Ishikawa (cell line): ENCODE data around the gene PPP2R2C.
A peak's percentile ranks its signal among the peaks of the same experiment; 100 is the strongest.

Source experiments
- CEBPB ChIP-seq: IDR thresholded peaks from 2 replicates; pipeline ENCODE4 v1.6.1; 2012
- CREB1 ChIP-seq: IDR thresholded peaks from 2 replicates; pipeline ENCODE4 v1.6.1; 2012; ENCODE audit warnings: low read depth
- EGR1 ChIP-seq: IDR thresholded peaks from 2 replicates; pipeline ENCODE4 v1.6.1; 2012
- EP300 ChIP-seq: IDR thresholded peaks from 2 replicates; pipeline ENCODE4 v1.6.1; 2012; ENCODE audit warnings: borderline replicate concordance
- FOXM1 ChIP-seq: IDR thresholded peaks from 2 replicates; pipeline ENCODE4 v1.6.1; 2012; ENCODE audit warnings: low read depth, borderline replicate concordance
- MAX ChIP-seq: IDR thresholded peaks from 2 replicates; pipeline ENCODE4 v1.6.1; 2012
- NFIC ChIP-seq: IDR thresholded peaks from 2 replicates; pipeline ENCODE4 v1.6.1; 2012
- RAD21 ChIP-seq: IDR thresholded peaks from 2 replicates; pipeline ENCODE4 v1.6.1; 2012; ENCODE audit warnings: low read depth
- REST ChIP-seq: IDR thresholded peaks from 2 replicates; pipeline ENCODE4 v1.6.1; 2012; ENCODE audit warnings: low read depth, mild to moderate bottlenecking
- TAF1 ChIP-seq: IDR thresholded peaks from 2 replicates; pipeline ENCODE4 v1.6.1; 2012; ENCODE audit warnings: low read depth, mild to moderate bottlenecking
- TCF12 ChIP-seq: IDR thresholded peaks from 2 replicates; pipeline ENCODE4 v1.6.1; 2012; ENCODE audit warnings: low read depth
- TEAD4 ChIP-seq: IDR thresholded peaks from 2 replicates; pipeline ENCODE4 v1.6.1; 2012
- USF1 ChIP-seq: IDR thresholded peaks from 2 replicates; pipeline ENCODE4 v1.6.1; 2012
- YY1 ChIP-seq: IDR thresholded peaks from 2 replicates; pipeline ENCODE4 v1.6.1; 2012; ENCODE audit warnings: low read depth
- ZBTB7A ChIP-seq: IDR thresholded peaks from 2 replicates; pipeline ENCODE4 v1.6.1; 2012; ENCODE audit warnings: low read depth

PPP2R2C gene

GRCh38 chr4:6474053-6474568 lies 1.7 kb upstream of the PPP2R2C start:
- TF ChIP-seq RAD21 (peak; percentile 20; the same call in 1 of the 2 replicates), TEAD4 (no peak)

- TF ChIP-seq YY1 (no peak), TEAD4 (no peak), USF1 (no peak), EGR1 (no peak), TAF1 (no peak), MAX (no peak), EP300 (no peak), CEBPB (no peak), CREB1 (no peak), REST (no peak), NFIC (no peak), ZBTB7A (no peak), RAD21 (no peak)
Observed at GRCh38 chr4:6473264-6474052, 1.0 kb upstream of the PPP2R2C start.

GRCh38 chr4:6472008-6472386 lies 417 bp downstream of the PPP2R2C start:
- TF ChIP-seq REST (no peak), NFIC (no peak), CEBPB (no peak), EP300 (no peak), EGR1 (no peak), TEAD4 (no peak), TAF1 (no peak), ZBTB7A (no peak), RAD21 (no peak)

GRCh38 chr4:6471307-6472007 lies 957 bp downstream of the PPP2R2C start:
- TF ChIP-seq EP300 (no peak), RAD21 (no peak), CREB1 (no peak), CEBPB (no peak), TAF1 (no peak), TEAD4 (no peak), YY1 (no peak), ZBTB7A (no peak), EGR1 (no peak), NFIC (no peak), TCF12 (no peak), USF1 (no peak), REST (no peak), MAX (no peak), FOXM1 (no peak)
